Sciatic nerve (tissue), 2 donors: ENCODE measurements around the gene CDC42EP3. TPM values are rescaled to one million over a fixed set of nuclear protein-coding genes. Genes with fewer than 3 reads are reported as not detected.

Experiments
- ATAC-seq: fragments of 200-7000 bp; cut with Tn5 transposase; one replicate; pipeline ENCODE4 v1.9.1; 2020; ENCODE audit warnings: mild to moderate bottlenecking, moderate library complexity
- DNase-seq: peaks from one replicate; pipeline ENCODE4 v3.0.0-alpha.2; 2020; ENCODE audit warnings: low spot score
- intact Hi-C: fragments of 100-400 bp; cut with DNase I; formaldehyde crosslinking; loops from one replicate; pipeline ENCODE4 v1.14.2; 2022
- total RNA-seq: library from RNA; stranded (reverse); fragmentation: NEBNext Ultra II Directional; extraction: Animal tissue kit (Norgen Biotek cat#: 25700); gene quantifications from one replicate; pipeline ENCODE4 v1.2.1, GENCODE V29; 2021
- donor health status: DM: no; HTN: no; CAD: no.
- donor health status: DM: no; HTN: no; CAD: no.

The CDC42EP3 gene
- total RNA-seq, 1 donor from 2014 or later: 53.1 TPM

GRCh38 chr2:37664231-37664643 lies 7.2 kb downstream of the CDC42EP3 start:
- DNase-seq (no peak), ATAC-seq (no peak)
- intact Hi-C loops: no loop called here

GRCh38 chr2:37663390-37663789 lies 8.1 kb downstream of the CDC42EP3 start:
- DNase-seq (no peak), ATAC-seq (no peak)
- intact Hi-C loops: no loop called here

- intact Hi-C loops: no loop called here
- ATAC-seq (no peak), DNase-seq (no peak)
Observed at GRCh38 chr2:37659723-37660122, 11.7 kb downstream of the CDC42EP3 start.

- intact Hi-C loops: no loop called here
- ATAC-seq: no peak
- DNase-seq: no peak
Observed at GRCh38 chr2:37658682-37659081, 12.8 kb downstream of the CDC42EP3 start.

- ATAC-seq: no peak
- intact Hi-C loops: no loop called here
Observed at GRCh38 chr2:37657471-37657870, 14.0 kb downstream of the CDC42EP3 start.

GRCh38 chr2:37656512-37657423 lies 14.7 kb downstream of the CDC42EP3 start:
- ATAC-seq: peak; percentile 26
- no peak for DNase-seq
- intact Hi-C loops: no loop called here

More at GRCh38 chr2:37657471-37657870, 14.0 kb downstream of the CDC42EP3 start:
- no peak for DNase-seq

GRCh38 chr2:37654932-37655841 lies 16.3 kb downstream of the CDC42EP3 start:
- no peak for ATAC-seq
- intact Hi-C loops: no loop called here
- no peak for DNase-seq

GRCh38 chr2:37654419-37654818 lies 17.0 kb downstream of the CDC42EP3 start:
- DNase-seq (no peak), ATAC-seq (no peak)

GRCh38 chr2:37653805-37654378 lies 17.6 kb downstream of the CDC42EP3 start:
- peak; percentile 57 for ATAC-seq
- no peak for DNase-seq
- intact Hi-C loops: no loop called here

More at GRCh38 chr2:37654419-37654818, 17.0 kb downstream of the CDC42EP3 start:
- intact Hi-C loops: no loop called here

- no peak for ATAC-seq
- no peak for DNase-seq
Observed at GRCh38 chr2:37653093-37653492, 18.3 kb downstream of the CDC42EP3 start.

GRCh38 chr2:37652199-37652640 lies 19.2 kb downstream of the CDC42EP3 start:
- no peak for ATAC-seq
- no peak for DNase-seq
- intact Hi-C loops: no loop called here

More at GRCh38 chr2:37653093-37653492, 18.3 kb downstream of the CDC42EP3 start:
- intact Hi-C loops: no loop called here

- DNase-seq (no peak), ATAC-seq (no peak)
- intact Hi-C loops: no loop called here
Observed at GRCh38 chr2:37650548-37651093, 20.8 kb downstream of the CDC42EP3 start.

GRCh38 chr2:37649518-37649917 lies 21.9 kb downstream of the CDC42EP3 start:
- intact Hi-C loops: no loop called here
- DNase-seq (no peak), ATAC-seq (no peak)

GRCh38 chr2:37648331-37649011 lies 23.0 kb downstream of the CDC42EP3 start:
- intact Hi-C loops: no loop called here
- peak; percentile 66 for DNase-seq

GRCh38 chr2:37647971-37648330 lies 23.5 kb downstream of the CDC42EP3 start:
- DNase-seq: no peak
- no peak for ATAC-seq
- intact Hi-C loops: no loop called here

More at GRCh38 chr2:37648331-37649011, 23.0 kb downstream of the CDC42EP3 start:
- ATAC-seq: peak; percentile 87

GRCh38 chr2:37645836-37646235 lies 25.6 kb downstream of the CDC42EP3 start:
- DNase-seq: no peak
- intact Hi-C loops: no loop called here
- no peak for ATAC-seq

GRCh38 chr2:37645362-37645761 lies 26.1 kb downstream of the CDC42EP3 start:
- intact Hi-C loops: no loop called here
- no peak for ATAC-seq
- no peak for DNase-seq

- intact Hi-C loops: no loop called here
- ATAC-seq (no peak), DNase-seq (no peak)
Observed at GRCh38 chr2:37644191-37644590, 27.3 kb downstream of the CDC42EP3 start.

GRCh38 chr2:37643730-37644078 lies 27.7 kb downstream of the CDC42EP3 start:
- ATAC-seq: peak; percentile 55
- DNase-seq: no peak
- intact Hi-C loops: no loop called here
